Measurements from ENCODE around the gene RAI1. TPM values are rescaled to one million over a fixed set of nuclear protein-coding genes. Genes with fewer than 3 reads are reported as not detected.
A peak's percentile ranks its signal among the peaks of the same experiment; 100 is the strongest.

Gene RAI1
- total RNA-seq, 2 donors from 2014 or later: 25.6 to 36.5 TPM

DNA sequence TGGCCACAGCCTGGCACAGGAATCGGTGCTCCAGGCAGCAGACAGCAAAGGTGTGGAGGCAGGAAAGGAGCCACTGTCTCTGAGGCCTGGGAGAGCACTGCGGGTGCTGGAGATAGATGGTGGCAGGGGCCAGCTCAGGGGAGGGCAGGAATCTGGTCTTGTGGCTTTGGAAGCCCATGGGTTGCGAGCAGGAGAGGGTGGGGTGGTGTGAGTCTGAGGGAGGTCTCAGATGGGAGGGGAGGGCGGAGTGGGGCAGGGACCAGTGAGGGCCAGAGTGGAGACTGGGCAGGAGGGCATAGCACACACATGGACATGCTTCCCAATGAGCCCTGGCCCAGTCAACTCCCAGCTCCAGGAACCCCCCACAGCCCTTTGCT lies 85.5 kb downstream of the RAI1 start:
- intact Hi-C loops (cut with DNase I): no loop called here
- no peak for DNase-seq (ENCODE audit: low spot score)

DNA sequence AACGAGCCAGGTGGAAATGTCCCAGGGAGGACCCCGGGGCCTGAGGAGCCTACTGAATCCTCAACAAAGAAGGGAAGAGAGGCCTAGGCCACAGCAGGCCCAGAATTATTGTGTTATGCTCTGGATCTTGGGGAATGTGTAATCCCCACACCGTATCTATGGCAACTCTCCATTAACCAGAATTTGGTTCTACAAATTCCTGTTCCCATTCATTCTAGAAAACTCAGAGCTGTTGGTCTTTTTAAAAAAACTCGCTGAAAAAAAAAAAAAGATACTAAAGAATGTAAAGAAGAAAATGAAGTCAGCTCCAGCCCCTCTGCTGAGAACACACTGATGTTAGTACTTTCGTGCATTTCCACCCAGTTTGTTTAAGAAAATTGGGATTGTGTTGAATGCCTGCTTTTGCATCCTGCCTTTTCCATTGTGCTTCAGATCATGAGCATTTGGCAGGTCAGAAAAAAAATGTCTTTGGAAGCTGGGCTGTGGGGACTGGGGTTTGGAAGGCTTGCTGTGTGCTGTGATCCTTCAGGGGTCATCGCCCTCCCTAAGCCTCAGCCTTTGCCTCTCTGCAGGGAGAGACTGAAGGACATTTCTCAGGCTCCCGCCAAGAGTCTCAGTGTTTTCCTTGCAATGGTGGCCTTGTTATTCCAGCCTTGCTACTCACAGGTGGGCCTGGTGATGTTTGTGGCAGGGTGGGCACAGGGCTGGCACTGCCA lies 86.1 kb downstream of the RAI1 start:
- DNase-seq (ENCODE audit: low spot score): no peak
- intact Hi-C loops (cut with DNase I): no loop called here

DNA sequence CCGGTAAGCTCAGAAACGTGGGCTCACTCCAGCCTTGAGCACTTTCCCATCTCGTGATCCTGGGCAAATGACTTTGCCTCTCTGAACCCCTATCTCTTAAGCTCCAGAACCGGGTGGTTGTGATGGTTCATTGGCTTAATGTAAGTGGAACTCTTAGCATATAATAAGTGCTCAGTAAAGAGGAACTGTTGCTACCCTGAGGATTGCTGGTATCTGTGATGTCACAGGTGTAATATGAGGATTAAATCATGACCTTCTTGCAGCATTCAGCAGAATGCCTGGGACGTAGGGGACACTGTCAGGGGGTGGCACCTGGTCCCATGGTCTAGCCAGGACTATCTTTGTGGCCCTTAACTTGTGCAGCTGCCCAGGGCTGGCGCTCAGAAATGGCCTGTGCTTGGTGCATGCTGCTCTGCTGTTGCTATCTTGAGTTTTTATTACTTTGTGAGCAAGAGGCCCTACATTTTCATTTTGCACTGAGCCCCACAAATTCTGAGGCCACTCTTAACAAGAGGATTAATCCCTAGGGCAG lies 86.7 kb downstream of the RAI1 start:
- intact Hi-C loops (cut with DNase I): no loop called here
- DNase-seq (ENCODE audit: low spot score): no peak

DNA sequence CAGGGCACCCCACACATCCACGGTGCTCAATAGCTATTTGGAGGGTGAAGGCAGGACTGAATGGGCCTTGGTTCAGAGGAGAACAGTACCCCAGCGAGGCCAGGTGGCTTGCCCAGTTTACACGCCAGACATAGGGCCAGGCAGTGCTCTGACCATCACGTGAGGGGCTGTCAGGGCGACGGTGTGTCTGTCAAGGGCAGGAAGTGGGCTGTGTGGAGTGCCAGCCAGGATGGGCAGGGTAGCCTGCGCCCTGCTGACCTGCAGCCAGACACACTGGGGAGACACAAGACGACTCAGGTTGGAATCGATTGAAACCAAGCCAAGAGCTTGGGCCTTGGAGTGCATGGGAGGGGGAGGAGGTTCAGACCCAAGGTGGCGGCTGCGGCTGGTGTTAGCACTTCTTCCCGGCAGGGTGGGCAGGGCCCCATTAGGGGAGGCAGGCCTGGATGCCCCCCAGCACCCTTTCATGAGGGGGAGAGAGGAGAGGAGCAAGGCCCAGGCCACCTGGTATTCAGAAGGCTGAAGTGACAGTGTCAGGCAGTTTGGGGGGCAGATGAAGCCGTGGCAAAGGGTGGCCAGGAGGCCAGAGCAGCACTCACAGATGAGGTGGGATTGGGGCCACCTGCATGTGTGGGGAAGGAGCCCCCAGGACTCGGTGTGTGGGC lies 87.3 kb downstream of the RAI1 start:
- no peak for DNase-seq (ENCODE audit: low spot score)
- intact Hi-C loops (cut with DNase I): no loop called here

DNA sequence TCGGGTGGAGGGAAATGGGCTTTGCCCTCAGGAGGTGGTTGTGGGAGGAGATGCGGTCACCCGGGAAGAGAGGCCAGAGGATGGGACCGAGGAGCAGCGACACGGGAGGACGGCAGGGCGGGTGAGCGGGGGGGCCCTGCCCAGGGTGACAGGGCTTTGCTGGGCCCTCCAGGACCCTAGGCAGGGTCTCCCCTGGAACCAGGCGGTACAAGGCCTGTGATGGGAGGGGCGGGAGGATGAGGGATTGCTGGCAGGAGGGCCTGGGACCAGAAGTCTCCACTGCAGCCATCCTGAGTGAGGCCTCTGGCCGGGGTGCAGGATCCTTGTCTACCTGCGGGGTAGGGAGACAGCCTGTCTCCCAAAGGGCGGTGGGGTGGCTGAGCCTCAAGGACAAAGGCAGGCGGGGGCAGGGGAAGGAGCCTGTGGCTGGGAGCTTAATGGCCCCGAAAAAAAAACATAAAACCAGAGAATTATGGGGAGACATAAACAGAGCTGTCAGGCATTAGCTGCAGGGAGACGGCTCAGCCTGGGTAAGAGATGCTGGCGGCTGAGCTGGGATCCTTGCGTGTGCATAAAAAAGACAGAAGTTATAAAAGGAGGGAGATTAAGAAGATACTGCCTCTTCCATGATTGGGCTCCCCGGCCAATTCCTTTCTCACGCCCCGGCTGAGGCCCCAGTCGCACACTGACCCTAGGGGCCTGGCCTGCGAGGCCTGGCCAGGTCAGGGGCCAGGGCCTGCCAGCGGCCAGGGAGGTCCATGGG lies 88.8 kb downstream of the RAI1 start:
- intact Hi-C loops (cut with DNase I): no loop called here

DNA sequence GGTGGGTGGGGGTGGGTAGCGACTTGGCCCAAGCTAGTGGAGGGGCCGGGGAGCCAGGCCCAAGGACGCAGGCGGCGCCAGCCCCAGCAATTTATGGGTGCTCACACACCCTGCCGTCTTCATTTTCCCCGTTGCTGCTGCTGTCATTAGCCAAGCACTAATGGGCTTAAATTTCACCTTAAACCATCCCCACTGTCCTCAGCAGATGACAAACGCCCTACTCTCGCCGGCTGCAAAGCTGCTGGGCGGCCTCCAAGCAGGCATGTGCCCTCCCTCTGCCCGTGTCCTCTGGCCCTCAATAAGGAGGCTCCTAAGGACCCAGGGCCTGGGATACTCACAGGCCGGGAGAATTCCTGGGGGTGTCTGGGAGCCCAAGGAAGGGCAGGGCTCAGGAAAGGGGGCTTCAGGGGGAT lies 89.4 kb downstream of the RAI1 start:
- no peak for DNase-seq (ENCODE audit: low spot score)
- intact Hi-C loops (cut with DNase I): no loop called here

More for the DNA sequence above, 88.8 kb downstream of the RAI1 start:
- no peak for DNase-seq (ENCODE audit: low spot score)

DNA sequence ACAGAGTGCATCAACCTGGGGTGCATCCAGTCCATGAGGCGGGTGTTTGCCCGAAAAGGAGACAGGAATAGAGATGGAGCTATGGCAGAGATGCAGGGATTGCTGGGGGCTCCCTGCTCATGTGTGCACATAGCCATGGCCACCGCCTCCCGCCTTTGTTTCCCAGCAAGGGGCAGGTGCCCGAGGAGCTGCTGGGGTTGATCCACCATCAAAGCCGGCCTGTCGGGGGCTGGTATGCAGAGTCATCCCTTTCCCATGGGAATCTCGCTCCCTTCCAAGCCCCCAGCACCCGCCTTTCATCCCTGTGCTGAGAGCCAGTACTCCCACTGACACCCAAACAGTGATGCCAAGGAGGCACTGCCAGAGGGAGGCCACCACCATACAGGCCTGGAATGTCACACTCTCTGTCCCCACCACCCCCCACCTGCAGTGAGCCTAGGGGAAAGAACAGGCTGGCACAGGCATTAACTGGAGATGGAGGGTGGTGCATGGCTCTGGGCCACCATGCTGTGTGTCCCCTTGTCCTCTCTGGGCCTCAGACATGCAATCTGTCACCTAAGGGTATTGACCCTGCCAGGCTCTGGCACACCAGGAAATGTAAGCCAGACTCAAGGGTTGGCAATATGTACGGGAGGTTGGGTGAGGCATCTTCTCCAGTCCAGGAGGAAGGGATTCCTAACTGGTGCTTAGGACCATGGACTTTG lies 90.4 kb downstream of the RAI1 start:
- DNase-seq (ENCODE audit: low spot score): no peak
- intact Hi-C loops (cut with DNase I): no loop called here

DNA sequence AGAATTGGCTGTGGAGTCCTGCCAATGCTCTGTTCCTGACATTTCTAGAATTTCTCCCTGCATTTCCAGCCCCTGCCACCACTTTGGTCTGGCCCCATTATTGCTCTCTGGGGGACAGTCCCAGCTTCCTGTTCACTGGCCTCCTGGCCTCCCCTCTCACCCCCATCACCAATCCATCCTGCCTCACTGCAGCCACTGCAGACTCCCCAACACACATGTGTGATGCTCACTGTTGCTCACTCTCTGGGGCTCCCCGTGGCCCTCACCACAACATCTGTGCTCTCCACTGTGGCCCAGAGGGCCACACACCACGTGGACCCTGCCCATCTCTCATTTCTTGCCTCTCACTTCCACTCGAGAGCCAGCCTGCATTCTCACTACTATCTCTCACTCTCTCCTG lies 91.0 kb downstream of the RAI1 start:
- no peak for DNase-seq (ENCODE audit: low spot score)
- intact Hi-C loops (cut with DNase I): no loop called here

DNA sequence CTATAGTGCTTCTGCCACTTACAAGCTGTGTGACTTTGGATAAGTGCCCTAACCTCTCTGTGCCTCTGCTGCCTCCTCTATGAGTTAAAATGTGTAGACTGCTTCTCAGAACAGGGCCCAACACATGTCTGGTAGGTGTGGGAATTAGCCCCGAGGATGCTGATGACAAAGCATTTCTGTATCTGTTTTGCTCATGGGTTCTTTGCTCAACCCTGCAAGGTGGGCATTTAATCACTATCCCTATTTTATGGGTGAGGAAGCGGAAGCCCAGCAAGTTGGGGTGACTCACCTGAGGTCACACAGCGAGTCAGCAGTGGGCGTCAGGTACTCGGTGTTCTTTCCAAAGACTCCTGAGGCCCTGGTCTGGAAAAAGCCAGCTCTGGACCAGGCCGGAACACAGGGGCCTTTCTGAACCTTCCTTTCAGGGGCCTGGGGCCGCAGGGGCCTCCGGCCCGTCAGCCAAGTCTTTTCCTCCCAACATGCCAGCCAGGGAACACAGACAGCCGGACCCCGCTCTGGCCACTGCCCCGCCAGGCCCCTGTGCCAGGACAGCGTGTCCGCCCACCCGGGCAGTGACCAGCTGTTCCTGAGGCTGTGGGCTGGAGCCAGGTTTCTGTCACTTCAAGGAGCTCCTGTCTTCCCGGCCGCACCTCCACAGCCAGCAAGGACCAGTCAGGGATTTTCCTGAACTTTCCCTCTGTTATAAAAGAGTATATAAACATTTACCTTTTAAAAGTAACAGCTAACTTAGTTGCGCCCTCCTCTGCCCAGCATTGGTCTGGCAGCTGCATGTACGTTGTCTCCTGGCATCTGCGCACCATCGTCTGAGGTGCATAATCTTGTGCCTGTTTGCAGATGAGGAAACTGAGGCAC lies 93.0 kb downstream of the RAI1 start:
- DNase-seq (ENCODE audit: low spot score): no peak
- intact Hi-C loops (cut with DNase I): no loop called here

DNA sequence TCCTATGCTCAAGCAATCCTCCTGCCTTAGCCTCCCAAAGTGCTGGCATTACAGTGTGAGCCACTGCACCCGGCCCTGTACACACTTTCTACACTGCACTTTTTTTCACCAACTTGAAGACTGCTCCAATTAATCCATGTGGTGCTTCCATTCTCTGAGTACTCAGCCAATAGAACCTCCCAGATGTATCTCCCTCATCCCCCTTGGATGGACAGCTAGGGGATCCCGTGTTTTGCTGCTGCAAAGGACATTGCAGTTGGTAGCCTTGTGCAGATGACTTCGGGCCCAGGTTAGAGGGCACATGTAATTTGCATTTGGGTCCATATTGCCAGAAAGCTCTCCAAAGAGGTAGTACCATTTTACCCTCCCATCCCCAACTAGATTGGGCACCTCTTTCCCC lies 95.6 kb downstream of the RAI1 start:
- intact Hi-C loops (cut with DNase I): no loop called here
- DNase-seq (ENCODE audit: low spot score): no peak

DNA sequence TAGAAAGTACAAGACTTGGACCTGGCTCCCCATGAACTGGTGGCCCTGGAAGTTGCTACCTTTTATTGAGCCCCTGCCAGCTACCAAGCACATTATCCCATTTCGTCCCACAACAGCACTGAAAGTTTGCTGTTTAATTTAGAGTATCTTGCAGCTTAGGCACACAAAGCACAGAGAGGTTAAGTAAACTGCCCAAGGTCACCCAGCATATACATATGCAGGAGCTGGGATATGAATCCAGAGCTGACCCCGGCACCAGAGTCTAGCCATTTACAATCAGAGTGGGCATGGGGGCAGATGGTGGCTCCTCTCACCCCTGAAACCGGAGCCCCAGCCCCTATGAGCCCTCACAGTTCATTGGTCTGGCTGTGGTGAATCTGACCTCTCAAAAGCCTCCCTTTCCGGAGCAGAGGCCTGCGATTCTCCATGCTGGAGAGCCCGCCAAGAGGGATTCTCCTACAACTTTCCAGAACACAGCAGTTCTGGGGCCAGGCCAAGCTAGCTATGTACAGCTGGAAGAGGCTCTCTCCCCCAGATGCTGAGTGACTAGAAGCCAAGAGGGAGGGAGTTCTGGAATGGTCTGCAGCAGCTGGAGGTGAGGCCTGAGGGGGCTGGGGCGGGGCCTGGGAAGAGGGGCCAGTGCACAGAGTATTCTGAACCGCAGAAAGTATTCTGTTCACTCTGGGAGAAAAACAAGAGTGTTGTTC lies 97.2 kb downstream of the RAI1 start:
- intact Hi-C loops (cut with DNase I): no loop called here
- DNase-seq (ENCODE audit: low spot score): peak; percentile 87

DNA sequence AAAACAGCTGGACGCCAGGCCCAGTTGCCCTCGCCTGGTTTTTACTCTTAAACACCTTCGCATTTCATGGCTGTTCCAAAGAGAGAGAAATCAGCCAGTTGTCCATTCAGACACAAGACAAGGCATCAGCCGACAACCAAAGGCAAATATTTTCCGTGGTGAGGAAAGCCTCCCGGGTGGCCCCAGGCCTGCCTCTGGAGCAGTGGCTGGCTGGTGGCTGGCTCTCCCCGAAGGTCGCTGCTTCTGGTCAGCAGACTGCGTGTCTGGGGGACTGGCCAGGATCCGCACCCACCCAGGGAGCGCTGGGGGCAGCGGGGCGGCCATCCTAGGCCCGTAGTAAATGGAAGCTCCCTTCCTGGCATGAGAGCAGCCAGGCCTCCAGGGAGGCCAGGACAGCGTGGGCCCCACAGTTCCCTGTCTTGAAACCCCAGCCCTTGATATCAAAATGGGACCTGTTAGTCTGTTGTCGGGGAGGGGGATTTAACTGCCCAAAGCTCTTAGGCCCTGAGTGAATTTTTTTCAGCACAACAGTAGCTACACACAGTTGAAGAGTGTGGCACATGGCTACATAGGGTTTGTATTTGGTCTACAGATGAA lies 97.9 kb downstream of the RAI1 start:
- intact Hi-C loops (cut with DNase I): no loop called here
- peak; percentile 87 for DNase-seq (ENCODE audit: low spot score)

DNA sequence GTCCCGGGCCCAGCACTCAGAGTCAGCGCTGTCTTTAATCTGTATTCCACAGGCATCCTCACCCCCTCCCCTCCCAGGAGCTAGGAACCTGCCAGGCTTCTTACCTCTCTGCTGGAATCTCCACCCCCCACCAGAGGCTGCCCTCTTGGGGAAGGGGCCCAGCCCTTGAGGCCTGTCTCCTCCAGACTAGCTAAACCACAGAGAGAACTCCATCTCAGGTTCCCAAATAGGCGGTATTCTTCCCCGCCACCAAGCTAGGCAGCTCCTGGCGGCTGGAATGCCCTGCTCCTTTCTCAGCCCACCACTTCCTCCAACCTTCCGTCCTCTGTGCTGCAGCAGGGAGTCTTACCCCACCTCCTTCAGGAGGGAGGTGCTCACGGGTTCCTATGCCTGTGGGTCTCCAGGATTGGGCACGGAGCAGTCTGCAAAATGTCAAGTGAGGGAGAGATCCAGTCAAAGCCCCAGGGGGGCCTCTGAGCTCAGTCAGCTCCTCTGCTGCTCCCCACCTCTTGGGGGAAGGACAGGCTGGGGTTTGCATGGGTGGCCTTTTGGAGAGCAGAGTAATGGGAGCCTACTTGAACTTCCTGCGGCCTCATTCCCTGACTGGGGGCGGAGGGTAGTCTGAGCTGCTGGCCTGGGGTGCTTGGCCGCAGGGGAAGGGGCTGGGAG lies 99.8 kb downstream of the RAI1 start:
- intact Hi-C loops (cut with DNase I): no loop called here

DNA sequence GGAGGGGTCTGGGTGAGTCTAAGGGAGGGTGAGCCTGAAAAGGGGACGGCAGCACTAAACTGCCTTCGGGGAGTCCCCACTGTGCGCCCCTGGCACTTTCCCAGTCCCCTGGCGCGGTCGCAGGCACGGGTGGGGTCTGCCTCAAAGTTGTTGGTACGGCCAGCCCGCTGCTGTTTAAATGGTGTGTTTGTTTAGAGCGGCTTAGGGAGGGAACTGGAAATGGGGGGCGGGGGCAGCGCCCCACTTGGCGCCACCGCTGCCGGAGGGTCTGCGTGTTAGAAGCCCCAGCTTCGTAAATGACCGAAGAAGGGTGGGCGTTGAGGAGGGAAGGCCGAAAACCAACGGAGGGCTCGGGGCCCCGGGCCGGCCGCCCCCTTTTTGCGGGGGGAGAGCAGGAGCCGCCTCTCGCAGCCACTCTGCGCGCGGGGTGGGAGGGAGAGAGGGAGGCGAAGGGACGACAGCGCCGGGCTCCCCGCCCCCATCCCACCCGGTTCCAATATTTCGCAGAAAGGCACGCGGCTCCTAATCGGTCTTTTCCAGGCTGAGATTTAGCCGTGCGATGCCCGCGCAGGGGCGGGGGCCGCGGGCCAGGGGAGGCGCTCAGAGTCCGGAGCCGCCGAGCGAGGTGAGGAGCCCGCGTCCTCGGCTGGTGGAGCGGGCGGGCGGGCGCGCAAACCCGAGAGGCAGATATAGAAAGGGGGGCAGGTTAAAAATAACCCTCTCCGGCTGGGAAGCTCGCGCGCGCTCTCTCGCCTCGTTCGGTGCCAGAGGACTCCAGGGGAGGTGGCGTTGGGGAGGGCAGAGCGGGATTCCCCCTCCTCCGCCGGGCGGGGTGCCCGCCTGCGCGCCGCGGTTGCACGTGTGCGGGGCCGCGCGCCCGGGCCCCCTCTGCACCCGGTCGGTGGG lies 100.6 kb downstream of the RAI1 start:
- intact Hi-C loops (cut with DNase I): no loop called here
- DNase-seq (ENCODE audit: low spot score): peak; percentile 90

More for the DNA sequence above, 99.8 kb downstream of the RAI1 start:
- DNase-seq (ENCODE audit: low spot score): no peak

DNA sequence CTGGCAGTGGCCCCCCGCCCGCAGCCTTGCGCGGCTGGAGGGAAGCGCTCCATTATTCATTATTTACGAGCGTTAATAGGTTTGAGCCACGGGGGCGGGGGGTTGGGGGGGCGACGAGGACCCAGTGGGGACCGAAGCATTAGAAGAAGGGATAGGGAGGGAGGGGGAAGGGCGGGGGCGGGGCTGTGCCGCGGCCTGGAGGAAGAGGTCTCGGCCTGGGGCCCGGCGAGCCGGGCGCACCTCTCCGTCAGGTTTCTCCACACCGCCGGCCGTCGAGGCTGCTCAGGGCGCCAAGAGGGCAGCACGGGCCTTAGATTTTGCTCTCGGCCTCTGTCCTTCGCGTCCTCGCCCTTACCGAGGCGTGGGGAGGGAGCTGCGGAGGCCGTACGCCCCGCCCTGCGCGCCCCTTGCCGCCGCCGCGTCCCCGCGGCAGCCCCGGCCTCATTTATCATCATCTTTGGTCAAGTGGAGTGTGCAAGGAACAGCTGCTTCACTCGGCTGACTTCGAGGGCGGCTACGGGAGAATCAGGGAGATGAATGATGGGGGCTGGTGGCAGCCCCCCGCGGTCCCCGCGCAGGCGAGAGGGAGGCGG lies 101.4 kb downstream of the RAI1 start:
- intact Hi-C loops (cut with DNase I): no loop called here
- DNase-seq (ENCODE audit: low spot score): no peak

Measured in posterior vena cava (tissue), 2 donors.